GM19328 (cell line): ENCODE data around the gene PAFAH1B1.

Experiments used
- ATAC-seq: cut with Tn5 transposase; IDR thresholded peaks from one replicate; pipeline ENCODE4 v1.9.1; 2021; ENCODE audit warnings: mild to moderate bottlenecking, moderate library complexity; ENCODE audit not compliant: unreplicated experiment

PAFAH1B1 gene

DNA sequence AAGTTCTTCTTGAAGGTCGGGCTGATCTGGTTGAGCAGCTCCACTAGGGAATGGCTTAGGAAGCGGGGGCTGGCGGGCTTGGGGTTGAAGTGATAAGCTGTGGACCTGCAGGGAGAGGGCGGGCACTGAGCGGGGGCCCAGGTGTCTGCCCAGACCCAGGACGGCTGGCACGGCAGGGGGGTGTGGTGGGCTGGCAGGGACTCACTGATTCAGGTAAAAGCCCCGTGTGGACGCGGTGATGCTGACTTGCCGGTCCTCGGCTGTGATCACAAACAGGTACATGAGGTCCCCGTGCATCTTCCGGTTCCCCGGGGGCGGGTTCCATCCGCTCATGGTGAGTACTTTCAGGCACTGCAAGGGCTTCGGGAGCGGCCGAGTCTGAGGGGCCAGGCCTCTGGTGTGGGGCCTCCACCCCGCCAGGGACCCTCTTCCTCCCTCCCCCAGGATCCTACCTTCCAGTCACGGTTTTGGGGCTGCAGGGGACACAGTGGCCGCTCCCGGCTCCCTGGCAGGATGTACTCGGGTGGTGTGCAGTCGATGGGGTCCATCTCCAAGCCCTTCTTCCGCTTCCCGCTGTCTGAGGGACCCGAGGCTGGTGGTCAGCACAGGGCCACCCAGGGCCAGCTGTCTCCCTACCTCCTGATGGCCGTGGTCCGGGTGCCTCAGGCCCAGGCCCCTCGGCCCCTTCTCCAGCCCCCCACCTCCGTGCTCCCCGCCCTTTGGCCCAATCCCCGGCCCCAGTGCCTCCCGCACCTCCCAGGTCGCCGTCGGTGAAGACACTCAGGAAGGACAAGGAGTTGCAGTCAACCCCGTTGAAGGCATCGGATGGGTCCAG, 107.9 kb downstream of the PAFAH1B1 start:
- ATAC-seq: no peak

GRCh38 chr17:2701996-2702741, 108.7 kb downstream of the PAFAH1B1 start:
- no peak for ATAC-seq

DNA sequence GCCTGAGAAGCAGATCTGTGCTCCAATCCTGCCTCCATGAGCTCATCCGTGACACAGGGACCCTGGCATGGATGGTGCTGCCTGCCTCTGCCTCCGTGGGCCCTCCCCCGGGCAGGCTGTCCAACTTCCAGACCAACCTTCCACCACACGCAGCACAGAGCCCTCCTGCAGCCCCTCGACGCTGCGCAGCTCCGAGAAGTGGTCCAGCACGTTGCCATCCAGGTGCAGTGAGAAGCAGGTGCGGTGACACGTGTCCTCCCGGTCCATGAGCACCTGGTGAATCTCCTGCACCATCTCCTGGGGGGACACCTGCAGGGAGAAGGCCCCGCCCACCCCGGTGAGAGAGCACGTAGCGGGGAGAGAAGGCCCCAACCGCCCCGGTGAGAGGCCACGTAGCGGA, 109.7 kb downstream of the PAFAH1B1 start:
- ATAC-seq: no peak

DNA sequence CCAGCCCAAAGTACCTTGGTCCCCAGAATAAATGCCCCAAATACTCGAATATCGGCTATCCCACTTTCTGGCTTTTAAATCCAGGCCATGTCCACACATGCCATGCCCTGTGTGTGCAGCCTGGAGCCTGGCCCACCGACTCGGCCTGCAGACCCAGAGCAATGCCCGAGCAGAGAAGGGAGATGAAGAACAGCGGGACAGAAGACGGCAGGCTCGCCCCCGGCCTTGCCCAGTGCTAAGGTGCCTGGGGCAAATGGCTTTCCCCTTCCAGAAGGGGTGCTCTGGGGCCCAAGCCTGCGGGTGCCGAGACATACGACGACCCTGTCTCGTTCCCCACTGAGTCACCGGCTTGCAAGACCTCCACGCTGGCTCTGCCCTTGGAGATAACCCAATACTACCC, 110.2 kb downstream of the PAFAH1B1 start:
- ATAC-seq: no peak

- no peak for ATAC-seq
These were observed 110.8 kb downstream of the PAFAH1B1 start for GRCh38 chr17:2704031-2704889.

GRCh38 chr17:2704890-2705248, 111.4 kb downstream of the PAFAH1B1 start:
- no peak for ATAC-seq

GRCh38 chr17:2705263-2705662, 111.8 kb downstream of the PAFAH1B1 start:
- no peak for ATAC-seq

GRCh38 chr17:2705888-2706795, 112.7 kb downstream of the PAFAH1B1 start:
- ATAC-seq: no peak

- ATAC-seq: no peak
These were observed 113.6 kb downstream of the PAFAH1B1 start for GRCh38 chr17:2706911-2707510.

DNA sequence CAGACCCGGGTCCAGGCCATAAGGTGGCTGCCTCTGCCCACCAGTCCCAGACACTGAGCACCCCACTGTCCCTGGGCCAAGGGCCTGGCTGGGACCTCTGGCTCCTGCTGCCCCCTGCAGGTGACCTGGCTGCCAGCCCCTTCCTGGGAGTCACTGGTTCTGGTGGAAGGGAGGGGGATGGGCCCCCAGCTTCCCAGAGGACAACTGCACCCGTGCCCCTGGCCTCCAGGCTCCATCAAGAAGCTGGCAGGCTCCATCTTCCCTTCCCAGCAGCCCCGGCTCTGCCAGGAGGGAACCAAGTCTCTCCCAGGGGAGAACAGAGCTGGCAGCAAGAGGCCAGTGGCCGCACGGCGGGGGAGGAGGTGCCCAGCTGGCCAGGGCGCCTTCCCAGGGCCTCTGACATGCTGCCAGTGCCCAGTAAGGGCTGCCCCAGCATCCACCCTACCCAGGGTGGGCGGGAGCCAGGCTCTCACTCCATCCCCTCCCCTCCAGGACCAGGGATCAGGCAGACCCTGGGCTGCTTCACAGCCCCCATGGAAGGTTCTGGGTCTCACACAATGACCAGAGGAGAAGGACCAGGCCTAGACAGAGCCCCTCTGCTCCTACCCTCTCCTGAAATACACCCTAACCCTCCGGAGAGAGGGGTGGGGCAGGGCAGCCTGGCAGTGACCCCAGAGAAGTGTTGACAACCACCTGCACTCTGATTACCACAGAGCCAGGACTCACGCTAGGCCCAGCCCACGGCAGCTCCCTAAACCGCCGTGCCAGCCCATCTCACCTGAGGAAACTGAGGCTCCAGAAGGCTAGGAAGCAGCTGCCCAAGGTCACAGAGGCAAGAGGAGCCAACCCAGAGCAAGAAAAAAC, 114.5 kb downstream of the PAFAH1B1 start:
- no peak for ATAC-seq

DNA sequence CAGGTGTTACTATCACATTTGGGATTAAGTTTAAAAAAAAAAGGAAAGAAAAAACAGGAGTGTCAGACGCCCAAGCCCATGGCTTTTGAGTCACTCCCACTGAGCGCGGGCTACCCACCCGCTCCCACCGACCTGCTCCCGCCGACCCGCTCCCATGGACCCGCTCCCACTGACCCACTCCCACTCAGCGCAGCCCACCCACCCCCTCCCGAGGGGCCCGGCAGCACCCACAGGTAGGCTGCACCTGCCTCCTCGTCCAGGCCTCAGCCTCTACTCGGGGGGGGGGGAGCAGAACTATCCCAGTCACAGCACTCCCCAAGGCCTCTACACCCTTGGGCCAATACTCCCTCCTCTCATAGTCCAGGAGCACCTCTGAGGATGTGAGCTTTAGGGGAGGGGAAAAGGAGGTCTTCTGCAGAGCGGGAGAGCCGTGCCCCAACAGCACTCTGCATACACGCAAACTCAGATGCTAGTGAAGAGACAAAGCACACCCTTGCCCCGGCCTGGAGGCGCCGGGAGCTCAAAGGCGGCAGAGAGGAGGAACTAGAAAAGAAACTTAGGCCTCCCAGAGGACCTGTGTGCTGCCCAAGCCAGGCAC, 115.2 kb downstream of the PAFAH1B1 start:
- ATAC-seq: no peak

GRCh38 chr17:2709183-2709661, 115.8 kb downstream of the PAFAH1B1 start:
- no peak for ATAC-seq

DNA sequence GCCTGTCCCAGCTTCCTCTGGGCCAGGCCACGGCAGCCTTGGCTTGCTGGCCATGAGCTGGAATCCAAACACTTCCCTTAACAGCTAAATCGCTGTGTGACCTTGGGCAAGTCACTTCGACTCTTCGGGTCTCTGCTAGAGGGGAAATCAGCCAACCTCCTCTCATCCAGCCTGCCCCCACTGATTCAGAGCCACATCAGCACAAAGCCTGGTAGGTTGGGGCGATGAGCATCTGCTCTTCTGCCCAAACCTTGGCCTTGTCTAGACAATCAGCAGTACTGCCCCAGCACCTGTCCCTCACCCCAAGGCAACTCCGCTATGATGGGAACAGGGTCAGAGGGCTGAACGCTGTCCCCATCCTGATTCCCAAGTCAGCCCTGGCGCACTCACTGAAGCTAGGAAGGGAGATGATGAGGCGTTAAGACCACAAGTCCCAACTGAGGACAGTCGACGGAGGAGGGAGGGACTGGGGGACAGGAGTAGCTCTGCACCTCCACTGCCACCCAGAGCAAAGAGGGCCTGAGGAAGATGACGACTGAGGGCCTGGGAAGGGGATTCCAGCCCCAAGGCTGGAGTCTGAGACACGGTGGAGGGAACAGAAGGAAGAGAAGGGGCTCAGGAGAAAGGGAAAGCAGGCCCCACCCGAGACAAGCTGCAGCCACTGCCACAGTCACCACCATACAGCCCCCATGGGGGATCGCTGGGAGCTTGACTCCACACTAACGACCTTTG, 116.8 kb downstream of the PAFAH1B1 start:
- ATAC-seq: no peak

GRCh38 chr17:2710803-2711607, 117.6 kb downstream of the PAFAH1B1 start:
- no peak for ATAC-seq

- peak; percentile 70 for ATAC-seq
These were observed 118.3 kb downstream of the PAFAH1B1 start, which contains the start of gene CLUH for GRCh38 chr17:2711608-2712299. Gene CLUH (minus strand): TSS chr17:2711764. CDS start chr17:2711661, 103 bp downstream.
